Brain microvascular endothelial cell (primary cell): ENCODE data around the gene VPS72.
A peak's percentile ranks its signal among the peaks of the same experiment; 100 is the strongest.
"Not testable (repeated sequence)": the region's sequence is repeated elsewhere in the genome, so short reads cannot be mapped to it uniquely, and the experiment has no call there.

Source experiments
- DNase-seq: peaks from one replicate; pipeline ENCODE4 v3.0.0-alpha.2; 2020
- H3K27ac ChIP-seq: fragments of 250-450 bp; sonication (Bioruptor Pico); 2 replicates; pipeline ENCODE4 v1.5.1; 2020; ENCODE audit warnings: mild to moderate bottlenecking, moderate library complexity
- H3K27me3 ChIP-seq: fragments of 250-450 bp; sonication (Bioruptor Pico); replicated peaks from 2 replicates; pipeline ENCODE4 v1.5.1; 2020; ENCODE audit warnings: mild to moderate bottlenecking
- H3K36me3 ChIP-seq: fragments of 250-450 bp; sonication (Bioruptor Pico); replicated peaks from 2 replicates; pipeline ENCODE4 v1.5.1; 2020; ENCODE audit warnings: mild to moderate bottlenecking
- H3K4me3 ChIP-seq: 2 replicates; pipeline ENCODE4 v1.5.1; 2011; ENCODE audit warnings: low read depth, mild to moderate bottlenecking, control low read depth, low read length, moderate library complexity
- CTCF ChIP-seq: IDR thresholded peaks from 2 replicates; pipeline ENCODE4 v1.5.1; 2011; ENCODE audit warnings: low read depth, mild to moderate bottlenecking, moderate library complexity, low read length, control low read depth, inconsistent platforms; ENCODE audit errors: missing control alignments
- in situ Hi-C: cut with HindIII; loops from 2 replicates; pipeline ENCODE4 v1.10.0; 2017; ENCODE audit warnings: low sequenced_read_pairs, low pct_ligation_motif_present

Gene VPS72

GRCh38 chr1:151198254-151199127, 8.5 kb upstream of the VPS72 start, which contains the start of gene PIP5K1A:
Gene PIP5K1A (plus strand): TSS chr1:151198552. CDS start chr1:151198997, 445 bp downstream.
- DNase-seq: peak; percentile 98
- H3K4me3 ChIP-seq: peak within 1 kb of the TSS; percentile 99

GRCh38 chr1:151197863-151198253, 7.9 kb upstream of the VPS72 start:
- H3K36me3 ChIP-seq: peaks cover 8% of the 10 kb centered on the region
- TF ChIP-seq CTCF: no peak
- H3K4me3 ChIP-seq: peak overlapping the region; percentile 99
- H3K27me3 ChIP-seq: no peaks in the 10 kb centered on the region
- in situ Hi-C loops: no loop called here
- peak overlapping the region; percentile 80 for H3K27ac ChIP-seq
- no peak for DNase-seq

More at GRCh38 chr1:151198254-151199127, 8.5 kb upstream of the VPS72 start, which contains the start of gene PIP5K1A:
- in situ Hi-C loops: no loop called here
- Histone ChIP-seq H3K27me3 (no peaks in the 10 kb centered on the region), H3K36me3 (peaks cover 13% of the 10 kb centered on the region), H3K27ac (peak within 1 kb of the TSS; percentile 80)
- TF ChIP-seq CTCF: no peak

GRCh38 chr1:151196292-151196800, 6.3 kb upstream of the VPS72 start:
- peak; percentile 83 for DNase-seq
- Histone ChIP-seq H3K4me3 (no peak overlapping the region), H3K36me3 (no peaks in the 10 kb centered on the region), H3K27me3 (no peaks in the 10 kb centered on the region), H3K27ac (peak overlapping the region; percentile 90)
- in situ Hi-C loops: no loop called here
- peak; percentile 68 for TF ChIP-seq CTCF

GRCh38 chr1:151194894-151195594, 5.0 kb upstream of the VPS72 start:
- in situ Hi-C loops, H3K4me3 ChIP-seq, H3K36me3 ChIP-seq, H3K27me3 ChIP-seq: not testable (repeated sequence)
- DNase-seq: peak; percentile 75
- H3K27ac ChIP-seq: peak overlapping the region; percentile 90

GRCh38 chr1:151193856-151194255, 3.9 kb upstream of the VPS72 start:
- TF ChIP-seq CTCF: no peak
- Histone ChIP-seq H3K36me3 (no peaks in the 10 kb centered on the region), H3K4me3 (no peak overlapping the region), H3K27ac (no peak overlapping the region), H3K27me3 (no peaks in the 10 kb centered on the region)
- no peak for DNase-seq
- in situ Hi-C loops: no loop called here

- no peak for TF ChIP-seq CTCF
- no peak overlapping the region for H3K4me3 ChIP-seq
- in situ Hi-C loops: no loop called here
- H3K27ac ChIP-seq: no peak overlapping the region
- H3K36me3 ChIP-seq: no peaks in the 10 kb centered on the region
- DNase-seq: no peak
- no peaks in the 10 kb centered on the region for H3K27me3 ChIP-seq
Observed at GRCh38 chr1:151193304-151193703, 3.3 kb upstream of the VPS72 start.
